ENCODE measurements around the gene SIMC1. TPM values are rescaled to one million over a fixed set of nuclear protein-coding genes. Genes with fewer than 3 reads are reported as not detected.

The SIMC1 gene
- total RNA-seq, 4 donors from 2014 or later = 9.0 to 20.2 (median 13.1) TPM

- WGBS, 2 donors = 3 to 4% methylated on average over 21 to 24 of the region's 56 CpGs
- Histone ChIP-seq H3K27me3 (no peaks in the 10 kb centered on the region), H3K4me1 (peaks cover 14 to 23% of the 10 kb centered on the region in 2 donors), H3K4me3 (replicated peaks in 1 of 3) (peak within 1 kb of the TSS; percentile 57 to 99 (median 97)), H3K27ac (peak within 1 kb of the TSS in 2 of 3 donors; percentile 25 to 69), H3K9me3 (no peaks in the 10 kb centered on the region), H3K36me3 (peaks cover 0 to 3% of the 10 kb centered on the region in 2 donors)
- TF ChIP-seq CTCF (IDR thresholded peaks at IDR 0.05) (peak in 4 of 6 experiments; percentile 11 to 49 (median 18)), POLR2A (IDR thresholded peaks at IDR 0.05) (peak; percentile 6 to 98)
- intact Hi-C loops (cut with DNase I) = no loop called here
- DNase-seq = peak; percentile 94
These were observed 123.4 kb downstream of the SIMC1 start, which contains the start of gene KIAA1191 for GRCh38 chr5:176361437-176362232. TSS of gene KIAA1191 (minus strand) at chr5:176361764. CDS start at chr5:176359508, 2,256 bp downstream.

- TF ChIP-seq POLR2A (IDR thresholded peaks at IDR 0.05) = no peak
- no peak for TF ChIP-seq CTCF (IDR thresholded peaks at IDR 0.05)
- intact Hi-C loops (cut with DNase I) = no loop called here
- WGBS, 2 donors = 75 to 77% methylated on average over 8 of the region's 8 CpGs
- H3K27ac ChIP-seq = no peak overlapping the region
- peak overlapping the region in 1 of 3 donors; percentile 97 for H3K4me3 ChIP-seq (replicated peaks in 1 of 3)
- no peaks in the 10 kb centered on the region for H3K9me3 ChIP-seq
- no peak for DNase-seq
- peaks cover 14 to 23% of the 10 kb centered on the region in 2 donors for H3K4me1 ChIP-seq
- peaks cover 0 to 3% of the 10 kb centered on the region in 2 donors for H3K36me3 ChIP-seq
- H3K27me3 ChIP-seq = no peaks in the 10 kb centered on the region
These were observed 123.9 kb downstream of the SIMC1 start for GRCh38 chr5:176362233-176362490.

GRCh38 chr5:176364765-176365350, 126.6 kb downstream of the SIMC1 start:
- Histone ChIP-seq H3K9me3 (no peaks in the 10 kb centered on the region), H3K4me3 (replicated peaks in 1 of 3) (peak overlapping the region; percentile 47 to 67 (median 59)), H3K27me3 (no peaks in the 10 kb centered on the region), H3K4me1 (peaks cover 14 to 19% of the 10 kb centered on the region in 2 donors), H3K36me3 (peaks cover 0 to 2% of the 10 kb centered on the region in 2 donors), H3K27ac (peak overlapping the region in 1 of 3 donors; percentile 17)
- WGBS, 2 donors = 28 to 48% methylated on average over 17 to 18 of the region's 28 CpGs
- intact Hi-C loops (cut with DNase I) = no loop called here
- TF ChIP-seq POLR2A (IDR thresholded peaks at IDR 0.05) = no peak
- no peak for TF ChIP-seq CTCF (IDR thresholded peaks at IDR 0.05)
- peak in 1 of 2 donors; percentile 5 for DNase-seq

- Histone ChIP-seq H3K36me3 (peaks cover 0 to 2% of the 10 kb centered on the region in 2 donors), H3K27me3 (no peaks in the 10 kb centered on the region), H3K4me1 (peaks cover 7 to 13% of the 10 kb centered on the region in 2 donors), H3K4me3 (replicated peaks in 1 of 3) (peak within 1 kb of the TSS; percentile 47 to 67 (median 59)), H3K9me3 (no peaks in the 10 kb centered on the region), H3K27ac (peak within 1 kb of the TSS in 1 of 3 donors; percentile 17)
- TF ChIP-seq CTCF (IDR thresholded peaks at IDR 0.05) (no peak), POLR2A (IDR thresholded peaks at IDR 0.05) (peak in 1 of 2 donors; percentile 14)
- intact Hi-C loops (cut with DNase I) = no loop called here
- DNase-seq = peak; percentile 16 to 19
- WGBS, 2 donors = 0% methylated on average over 6 of the region's 108 CpGs; no CpG with 5 or more reads in 1 of the 2 donors
These were observed 127.4 kb downstream of the SIMC1 start, which contains the start of gene ARL10 for GRCh38 chr5:176365351-176366231. TSS of gene ARL10 (plus strand) at chr5:176365487. CDS start at chr5:176365564, 77 bp downstream.
